D721Med (cell line): Measurements from ENCODE around the gene LRRC3C.

Experiments
- DNase-seq: peaks from one replicate; pipeline ENCODE4 v3.0.0; 2011; ENCODE audit warnings: low spot score; ENCODE audit not compliant: insufficient read length
- FAIRE-seq: peaks from 2 replicates; lab custom pipeline; 2011; peaks lifted over from hg19 to GRCh38; lab: Jason Lieb, UNC
- TF ChIP-seq, protein P1 (sequence below): IDR thresholded peaks from 2 replicates; pipeline ENCODE4 v1.5.1; 2012; ENCODE audit warnings: mild to moderate bottlenecking, control low read depth; ENCODE audit not compliant: insufficient read depth; ENCODE audit errors: missing control alignments

Gene LRRC3C

DNA sequence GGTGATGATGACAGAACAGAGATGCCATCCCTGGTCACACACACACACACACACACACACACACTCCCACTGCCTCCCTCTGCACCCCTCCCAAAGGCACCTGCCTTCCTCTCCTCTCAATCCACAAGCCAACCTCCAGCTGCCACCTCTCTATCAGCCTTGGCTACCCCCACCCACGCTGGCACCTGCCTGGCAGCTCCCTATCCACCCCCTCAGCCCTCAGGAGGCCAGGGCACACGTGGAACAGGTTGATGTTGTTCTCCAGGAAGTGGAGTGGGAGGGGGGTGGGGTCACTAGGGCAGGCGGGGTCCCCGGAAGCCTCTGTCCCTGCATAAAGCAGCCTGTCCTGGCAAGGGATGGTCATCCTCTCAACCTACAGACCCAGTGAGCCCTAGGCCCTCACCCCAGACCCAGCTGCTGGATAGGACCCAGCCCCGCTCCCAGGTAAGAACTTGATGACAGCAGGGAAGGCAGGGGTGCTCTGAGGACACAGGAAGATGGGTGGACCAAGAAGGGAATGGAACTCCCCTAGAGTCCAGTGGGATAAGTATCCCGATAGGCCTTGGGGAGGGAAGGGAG lies 35.2 kb downstream of the LRRC3C start, which contains the start of gene GSDMA:
TSS of gene GSDMA (plus strand) at position 363 of the 579 bp plus-strand sequence. CDS start 2,684 bp downstream, outside the sequence.
- DNase-seq: no peak
- no peak for FAIRE-seq
- TF ChIP-seq, protein P1, sequence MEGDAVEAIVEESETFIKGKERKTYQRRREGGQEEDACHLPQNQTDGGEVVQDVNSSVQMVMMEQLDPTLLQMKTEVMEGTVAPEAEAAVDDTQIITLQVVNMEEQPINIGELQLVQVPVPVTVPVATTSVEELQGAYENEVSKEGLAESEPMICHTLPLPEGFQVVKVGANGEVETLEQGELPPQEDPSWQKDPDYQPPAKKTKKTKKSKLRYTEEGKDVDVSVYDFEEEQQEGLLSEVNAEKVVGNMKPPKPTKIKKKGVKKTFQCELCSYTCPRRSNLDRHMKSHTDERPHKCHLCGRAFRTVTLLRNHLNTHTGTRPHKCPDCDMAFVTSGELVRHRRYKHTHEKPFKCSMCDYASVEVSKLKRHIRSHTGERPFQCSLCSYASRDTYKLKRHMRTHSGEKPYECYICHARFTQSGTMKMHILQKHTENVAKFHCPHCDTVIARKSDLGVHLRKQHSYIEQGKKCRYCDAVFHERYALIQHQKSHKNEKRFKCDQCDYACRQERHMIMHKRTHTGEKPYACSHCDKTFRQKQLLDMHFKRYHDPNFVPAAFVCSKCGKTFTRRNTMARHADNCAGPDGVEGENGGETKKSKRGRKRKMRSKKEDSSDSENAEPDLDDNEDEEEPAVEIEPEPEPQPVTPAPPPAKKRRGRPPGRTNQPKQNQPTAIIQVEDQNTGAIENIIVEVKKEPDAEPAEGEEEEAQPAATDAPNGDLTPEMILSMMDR: no peak

DNA sequence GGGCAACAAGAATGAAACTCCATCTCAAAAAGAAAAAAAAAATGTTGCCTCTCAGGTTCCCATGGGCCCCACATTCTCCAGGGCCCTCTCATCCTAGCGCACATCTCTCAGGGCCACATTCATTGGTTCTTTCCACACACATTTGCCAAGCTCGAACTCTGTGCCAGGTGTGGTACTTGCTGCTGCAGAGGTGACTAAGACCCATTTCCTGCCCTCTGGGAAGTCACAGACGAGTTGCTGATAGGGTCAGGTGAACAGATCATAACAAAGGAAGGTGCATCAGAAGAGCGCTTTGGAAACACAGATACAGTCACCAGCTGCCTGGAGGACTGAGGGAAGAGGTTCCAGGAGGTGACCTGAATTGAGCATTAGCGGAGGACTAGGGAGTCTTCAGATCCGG lies 36.3 kb downstream of the LRRC3C start:
- FAIRE-seq (no peak), DNase-seq (no peak)
- TF ChIP-seq, protein P1: no peak

DNA sequence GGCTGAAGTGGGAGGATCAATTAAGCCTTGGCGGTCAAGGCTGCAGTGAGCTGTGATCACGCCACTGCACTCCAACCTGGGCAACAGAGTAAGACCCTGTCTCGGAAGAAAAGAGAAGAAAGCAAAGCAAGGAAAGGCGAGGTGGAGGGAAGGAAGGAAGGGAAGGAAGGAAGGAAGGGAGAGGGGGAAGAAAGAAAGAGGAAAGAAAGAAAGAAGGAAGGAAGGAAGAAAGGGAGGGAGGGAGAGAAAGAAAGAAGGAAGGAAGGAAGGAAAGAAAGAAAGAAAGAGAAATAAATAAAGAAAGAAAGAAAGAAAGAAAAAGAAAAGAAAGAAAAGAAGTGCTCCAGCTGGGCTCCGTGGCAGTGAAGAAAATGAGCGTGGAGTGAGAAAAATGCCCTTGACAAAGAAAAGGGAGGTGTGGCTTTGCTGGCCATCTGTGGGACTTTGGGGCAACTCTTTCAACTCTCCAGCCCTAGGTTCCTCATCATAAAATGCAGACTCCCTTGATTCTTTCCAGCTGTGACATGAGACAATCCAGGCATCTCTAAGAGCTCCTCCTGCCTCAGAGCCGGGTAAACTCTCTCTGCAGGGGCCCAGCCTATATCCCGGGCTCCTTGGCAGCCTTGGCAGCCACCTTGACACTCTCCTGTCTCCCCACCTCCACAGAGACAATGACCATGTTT lies 37.6 kb downstream of the LRRC3C start:
- DNase-seq (no peak), FAIRE-seq (no peak)
- TF ChIP-seq, protein P1: no peak

DNA sequence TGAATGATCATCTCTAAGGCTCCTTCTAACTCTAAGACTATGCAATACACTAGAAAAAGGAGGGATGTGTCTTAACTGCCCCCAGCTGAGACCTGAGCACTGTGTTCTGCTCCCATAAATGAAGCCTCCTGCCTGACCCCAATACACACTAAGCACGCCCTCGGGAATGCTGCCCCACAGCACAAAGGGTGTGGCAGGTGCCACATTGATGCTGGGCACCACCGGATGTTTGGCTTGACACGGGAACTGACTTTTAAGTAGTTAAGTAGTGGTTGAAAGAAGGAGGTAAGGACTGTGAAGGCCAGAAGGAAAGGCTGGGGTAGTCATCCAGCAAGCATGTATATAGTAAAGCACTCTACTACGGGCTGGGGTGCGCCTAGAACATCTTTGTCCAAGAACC lies 39.2 kb downstream of the LRRC3C start:
- FAIRE-seq (no peak), DNase-seq (no peak)
- TF ChIP-seq, protein P1: no peak

DNA sequence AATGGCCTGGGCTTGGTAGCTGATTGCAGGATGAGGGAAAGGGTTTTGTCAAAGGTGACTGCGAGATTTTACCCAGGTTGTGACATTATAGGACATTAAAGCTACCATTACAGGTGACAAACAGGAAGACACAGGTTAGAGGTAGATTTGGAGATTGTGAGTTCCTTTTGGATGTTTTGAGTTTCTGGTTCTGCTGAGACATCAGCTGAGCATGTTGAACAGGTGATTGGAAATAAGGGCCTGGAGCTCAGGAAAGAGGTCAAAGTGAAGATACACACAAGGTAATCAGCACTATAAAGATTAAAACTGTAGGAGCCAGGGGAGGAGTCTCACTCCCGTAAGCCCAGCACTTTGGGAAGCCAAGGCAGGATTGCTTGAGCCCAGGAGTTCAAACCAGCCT lies 41.2 kb downstream of the LRRC3C start:
- FAIRE-seq (no peak), DNase-seq (no peak)
- TF ChIP-seq, protein P1: no peak

DNA sequence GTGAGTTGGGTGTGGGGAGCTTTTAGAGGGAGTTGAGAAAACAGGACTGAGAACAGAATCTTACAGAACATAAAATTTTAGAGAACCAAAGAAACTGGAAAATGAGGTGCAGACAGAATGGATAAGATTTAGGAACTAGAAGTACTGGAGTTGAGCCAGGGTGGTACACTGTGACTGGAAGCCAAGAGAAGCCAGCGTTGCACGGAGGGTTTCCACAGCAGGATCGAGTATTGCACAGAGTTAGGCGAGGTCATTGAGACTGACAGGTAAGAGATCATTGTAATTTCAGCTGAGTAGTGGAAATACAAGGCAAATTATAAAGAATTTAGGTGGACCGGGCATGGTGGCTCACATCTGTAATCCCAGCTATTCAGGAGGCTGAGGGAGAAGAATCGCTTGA lies 41.8 kb downstream of the LRRC3C start:
- FAIRE-seq (no peak), DNase-seq (no peak)
- TF ChIP-seq, protein P1: no peak

DNA sequence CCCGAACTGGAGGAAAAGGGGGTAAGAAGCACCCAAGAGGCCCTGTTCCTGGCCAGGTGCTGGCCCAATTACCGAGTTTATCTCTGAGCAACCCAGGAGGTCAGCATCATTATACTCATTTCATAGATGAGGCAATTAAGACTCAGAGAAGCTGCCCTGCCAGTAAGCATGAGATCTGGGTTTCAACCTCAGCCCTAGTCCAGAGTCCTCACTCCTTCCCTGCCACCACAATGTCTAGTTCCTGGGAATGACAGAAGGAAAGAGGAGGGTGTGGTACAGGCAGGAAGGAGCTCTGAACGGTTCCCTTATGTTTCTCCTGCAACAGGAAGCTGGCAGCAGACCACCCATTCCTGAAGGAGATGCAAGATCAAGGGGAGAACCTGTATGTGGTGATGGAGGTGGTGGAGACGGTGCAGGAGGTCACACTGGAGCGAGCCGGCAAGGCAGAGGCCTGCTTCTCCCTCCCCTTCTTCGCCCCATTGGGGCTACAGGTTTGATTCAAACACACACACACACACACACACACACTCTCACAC lies 42.7 kb downstream of the LRRC3C start:
- TF ChIP-seq, protein P1: no peak
- FAIRE-seq: no peak
- DNase-seq: no peak
